GM21423 (cell line): ENCODE measurements around the gene AVPR2.
A peak's percentile ranks its signal among the peaks of the same experiment; 100 is the strongest.

Experiments
- ATAC-seq: cut with Tn5 transposase; IDR thresholded peaks from one replicate; pipeline ENCODE4 v1.9.1; 2021; ENCODE audit warnings: mild to moderate bottlenecking, moderate library complexity; ENCODE audit not compliant: unreplicated experiment

Gene AVPR2

DNA sequence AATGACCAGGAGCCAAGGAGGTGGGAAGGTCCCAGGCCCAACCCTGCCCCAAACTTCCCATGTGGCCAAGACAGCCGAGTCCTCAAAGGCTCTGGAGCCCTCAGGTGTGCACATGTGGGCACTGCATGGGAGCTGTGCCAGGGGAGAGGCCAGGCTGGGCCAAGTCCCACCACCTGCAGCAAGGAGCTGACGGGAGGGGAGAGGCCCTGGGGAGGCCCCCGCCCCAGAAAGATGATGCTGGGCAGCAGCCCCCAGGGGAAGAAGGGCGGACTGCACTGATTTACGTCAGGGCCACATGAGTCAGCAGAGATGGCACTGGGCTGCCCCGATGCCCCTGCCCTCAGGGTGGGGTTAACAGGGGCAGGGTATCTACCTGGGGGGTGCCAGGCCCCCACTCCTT, 19.9 kb upstream of the AVPR2 start:
- ATAC-seq = no peak

GRCh38 chrX:153885208-153885787, 19.2 kb upstream of the AVPR2 start:
- no peak for ATAC-seq

- no peak for ATAC-seq
Observed at GRCh38 chrX:153885968-153886903, 18.2 kb upstream of the AVPR2 start, which contains the start of gene L1CAM. Gene L1CAM (minus strand): TSS chrX:153886173. CDS start chrX:153875836, 10,337 bp downstream.

GRCh38 chrX:153886915-153887314, 17.6 kb upstream of the AVPR2 start:
- ATAC-seq = no peak

DNA sequence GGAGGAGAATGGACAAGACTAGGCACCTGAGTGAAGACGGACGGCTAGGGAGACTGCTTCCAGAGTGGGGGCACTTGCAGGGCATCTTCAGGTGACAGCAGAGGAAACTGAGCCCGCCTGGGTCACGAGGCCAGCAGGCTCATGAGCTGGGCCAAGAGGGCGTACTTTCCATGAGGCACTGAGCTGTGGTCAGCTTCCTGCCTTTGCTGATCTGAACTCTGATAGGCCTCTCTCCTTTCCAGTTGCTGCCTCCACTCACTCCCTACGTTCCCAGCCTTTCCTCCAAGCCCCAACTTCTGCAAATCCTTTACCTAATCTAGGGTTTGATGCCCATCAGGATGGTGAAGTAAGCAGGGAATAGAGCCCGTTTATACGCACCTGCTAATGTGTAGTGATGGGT, 17.1 kb upstream of the AVPR2 start:
- ATAC-seq = no peak

DNA sequence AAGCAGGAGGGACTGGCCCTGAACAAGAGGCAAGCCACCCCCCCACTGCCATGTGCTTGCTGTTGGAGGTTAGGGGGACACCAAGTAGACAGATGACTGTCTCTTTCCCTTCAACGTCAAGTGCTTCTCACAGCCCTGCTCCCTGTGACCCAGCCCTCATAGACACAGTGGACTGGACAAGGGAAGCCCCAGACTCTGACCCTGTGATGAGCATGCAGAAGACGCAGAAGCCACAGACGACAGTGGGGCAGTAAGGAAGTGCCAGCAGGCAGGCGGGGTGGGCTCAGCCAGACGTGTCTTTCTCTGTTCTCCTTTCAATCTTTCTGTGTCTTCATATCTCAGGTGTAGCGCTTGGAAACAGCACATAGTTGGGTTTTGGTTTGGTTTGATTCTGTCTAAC, 16.1 kb upstream of the AVPR2 start:
- ATAC-seq = no peak

DNA sequence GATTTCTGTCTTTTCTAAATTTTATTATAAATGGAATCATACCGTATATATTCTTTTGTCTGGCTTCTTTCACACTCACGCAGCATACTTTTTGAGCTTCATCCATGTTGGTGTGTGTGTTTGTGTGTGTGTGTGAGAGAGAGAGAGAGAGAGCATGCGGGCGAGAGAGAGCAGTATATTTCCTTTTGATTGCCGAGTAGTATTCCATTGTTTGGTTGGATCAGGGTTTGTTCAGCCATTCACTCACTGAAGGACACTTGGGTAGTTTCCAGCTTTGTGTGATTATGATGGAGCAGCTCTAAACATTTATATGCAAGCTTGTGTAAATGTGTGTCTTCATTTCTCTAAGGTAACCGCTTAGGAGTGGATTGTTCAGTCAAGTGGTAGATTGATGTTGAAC, 15.3 kb upstream of the AVPR2 start:
- no peak for ATAC-seq

GRCh38 chrX:153897899-153898298, 6.6 kb upstream of the AVPR2 start:
- ATAC-seq = no peak

DNA sequence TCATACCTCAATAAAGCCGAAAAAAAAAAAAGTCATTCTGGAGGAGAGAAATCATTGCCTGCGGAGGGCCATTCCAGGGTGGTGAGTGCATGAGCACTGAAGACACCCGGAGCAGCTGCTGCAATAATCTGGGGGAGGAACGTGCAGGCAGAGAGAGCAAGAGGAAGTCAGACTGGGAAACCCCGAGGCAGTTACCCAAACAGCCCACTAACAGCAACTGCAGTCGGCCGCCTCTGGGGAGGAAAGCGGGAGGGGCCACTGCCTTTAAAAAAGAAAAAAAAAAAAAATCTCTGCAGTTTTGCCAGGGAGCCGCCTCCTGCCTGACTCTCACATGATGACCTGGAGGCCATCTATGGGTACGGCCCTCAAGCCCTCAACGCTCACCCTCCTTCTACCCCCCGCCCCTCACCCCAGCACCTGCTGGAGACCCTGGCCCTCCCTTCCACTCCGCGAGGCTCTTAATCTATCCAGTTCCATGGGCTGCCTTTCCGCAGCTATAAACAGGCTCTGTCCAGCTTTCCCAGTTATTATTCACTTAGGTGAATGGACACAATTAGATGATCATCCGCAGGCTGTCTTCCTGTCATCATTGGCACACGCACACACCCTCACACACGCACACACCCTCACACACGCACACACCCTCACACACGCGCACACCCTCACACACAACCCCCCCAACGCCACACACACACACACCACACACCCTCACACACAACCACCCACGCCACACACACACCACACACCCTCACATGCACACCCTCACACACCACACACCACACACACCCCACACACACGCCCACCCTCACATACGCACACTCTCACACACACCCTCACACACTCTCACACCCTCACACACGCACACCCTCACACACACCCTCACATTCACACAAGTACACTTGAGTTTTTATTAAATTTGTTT, 3.4 kb upstream of the AVPR2 start:
- peak; percentile 82 for ATAC-seq

DNA sequence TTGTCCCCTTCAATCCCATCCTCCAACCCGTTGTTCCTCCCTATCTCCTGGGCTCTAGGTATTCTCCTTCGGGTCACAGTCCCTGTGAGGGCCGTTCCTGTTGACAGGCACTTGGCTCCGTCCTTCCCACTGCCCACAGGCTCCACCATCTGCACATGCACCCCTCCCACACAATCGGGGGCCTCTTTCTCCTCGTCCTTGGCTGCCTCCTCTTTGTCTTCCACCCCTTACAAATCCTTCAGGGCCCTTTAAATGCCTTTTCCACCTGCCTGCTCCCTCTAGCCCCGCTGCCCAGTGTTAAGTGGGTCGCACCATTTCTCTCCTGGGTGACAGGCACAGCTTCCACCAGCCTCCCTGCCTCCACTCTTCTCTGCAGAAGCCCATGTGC, 2.7 kb upstream of the AVPR2 start:
- ATAC-seq = no peak

GRCh38 chrX:153902385-153902784, 2.1 kb upstream of the AVPR2 start:
- no peak for ATAC-seq

DNA sequence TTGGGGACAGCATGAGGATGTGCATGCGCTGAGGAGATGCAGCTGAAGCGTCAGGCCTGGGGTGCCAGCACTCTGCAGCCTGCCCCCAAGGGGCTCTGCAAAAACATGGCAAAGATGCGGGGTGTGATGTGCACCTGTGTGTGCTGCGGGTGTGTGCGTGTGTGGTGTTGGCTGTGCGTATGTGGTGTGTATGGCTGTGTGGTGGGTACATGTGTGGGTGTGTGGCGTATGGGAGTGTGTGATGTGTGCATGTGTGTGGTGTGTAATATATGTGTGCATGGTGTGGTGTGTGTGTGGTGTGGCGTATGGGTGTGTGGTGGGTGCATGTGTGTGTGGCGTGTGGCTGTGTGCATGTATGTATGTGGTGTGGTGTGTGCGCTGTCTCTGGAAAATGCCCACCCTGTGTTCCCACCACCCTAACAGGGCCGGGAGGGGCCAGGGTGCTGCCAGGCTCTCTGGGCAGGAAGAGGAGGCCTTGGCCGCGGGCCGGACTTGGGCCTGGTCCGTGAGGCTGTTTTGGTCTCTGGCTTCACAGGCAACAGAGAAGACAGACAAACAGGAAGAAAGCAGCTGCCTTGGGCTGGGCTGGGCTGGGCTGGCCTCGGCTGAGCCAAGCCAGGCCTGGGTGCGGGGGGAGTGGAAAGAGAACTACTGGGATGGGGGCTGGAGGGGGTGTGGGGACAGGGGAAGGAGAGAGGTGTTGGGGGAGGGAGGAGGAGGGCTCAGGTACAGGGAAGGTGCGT, 1.1 kb upstream of the AVPR2 start:
- no peak for ATAC-seq

DNA sequence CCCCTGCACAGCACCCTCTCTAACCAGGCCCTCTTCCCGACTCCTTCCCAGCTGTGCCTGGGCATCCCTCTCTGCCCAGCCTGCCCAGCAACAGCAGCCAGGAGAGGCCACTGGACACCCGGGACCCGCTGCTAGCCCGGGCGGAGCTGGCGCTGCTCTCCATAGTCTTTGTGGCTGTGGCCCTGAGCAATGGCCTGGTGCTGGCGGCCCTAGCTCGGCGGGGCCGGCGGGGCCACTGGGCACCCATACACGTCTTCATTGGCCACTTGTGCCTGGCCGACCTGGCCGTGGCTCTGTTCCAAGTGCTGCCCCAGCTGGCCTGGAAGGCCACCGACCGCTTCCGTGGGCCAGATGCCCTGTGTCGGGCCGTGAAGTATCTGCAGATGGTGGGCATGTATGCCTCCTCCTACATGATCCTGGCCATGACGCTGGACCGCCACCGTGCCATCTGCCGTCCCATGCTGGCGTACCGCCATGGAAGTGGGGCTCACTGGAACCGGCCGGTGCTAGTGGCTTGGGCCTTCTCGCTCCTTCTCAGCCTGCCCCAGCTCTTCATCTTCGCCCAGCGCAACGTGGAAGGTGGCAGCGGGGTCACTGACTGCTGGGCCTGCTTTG, 1.1 kb downstream of the AVPR2 start:
- no peak for ATAC-seq

GRCh38 chrX:153906126-153906917, 1.8 kb downstream of the AVPR2 start:
- ATAC-seq = no peak

- ATAC-seq = no peak
Observed at GRCh38 chrX:153907456-153907855, 3.0 kb downstream of the AVPR2 start.

- no peak for ATAC-seq
Observed at GRCh38 chrX:153908219-153908860, 3.9 kb downstream of the AVPR2 start.

- no peak for ATAC-seq
Observed at GRCh38 chrX:153909024-153909979, 4.8 kb downstream of the AVPR2 start.

- ATAC-seq = no peak
Observed at GRCh38 chrX:153909980-153910360, 5.5 kb downstream of the AVPR2 start.
